H9 (cell line): Measurements from ENCODE around the gene NKAIN4. TPM values are rescaled to one million over a fixed set of nuclear protein-coding genes. Genes with fewer than 3 reads are reported as not detected.

Experiments used
- DNase-seq: peaks from one replicate; pipeline ENCODE4 v3.0.0-alpha.2; 2017
- H2AFZ ChIP-seq: one replicate; pipeline ENCODE4 v1.6.1; 2013; ENCODE audit warnings: mild to moderate bottlenecking, low read length, control low read depth, moderate library complexity
- H2AK5ac ChIP-seq: 2 replicates; pipeline ENCODE4 v1.6.1; 2013; ENCODE audit warnings: low read length, control low read depth, mixed read lengths; ENCODE audit not compliant: insufficient read length
- H2BK120ac ChIP-seq: one replicate; pipeline ENCODE4 v1.6.1; 2013; ENCODE audit warnings: low read depth, mild to moderate bottlenecking, low read length, control low read depth, inconsistent platforms; ENCODE audit not compliant: poor library complexity, severe bottlenecking
- H2BK12ac ChIP-seq: 2 replicates; pipeline ENCODE4 v1.6.1; 2013; ENCODE audit warnings: low read length, control low read depth, mixed read lengths, low read depth; ENCODE audit not compliant: insufficient read length
- H2BK15ac ChIP-seq: 2 replicates; pipeline ENCODE4 v1.6.1; 2013; ENCODE audit warnings: low read depth, low read length, control low read depth
- H2BK20ac ChIP-seq: one replicate; pipeline ENCODE4 v1.6.1; 2013; ENCODE audit warnings: low read depth, mild to moderate bottlenecking, low read length, control low read depth, inconsistent platforms; ENCODE audit not compliant: poor library complexity, severe bottlenecking
- H2BK5ac ChIP-seq: 2 replicates; pipeline ENCODE4 v1.6.1; 2013; ENCODE audit warnings: low read length, control low read depth, mixed read lengths; ENCODE audit not compliant: insufficient read length
- H3K14ac ChIP-seq: 2 replicates; pipeline ENCODE4 v1.6.1; 2013; ENCODE audit warnings: low read length, control low read depth; ENCODE audit not compliant: insufficient read depth
- H3K18ac ChIP-seq: 2 replicates; pipeline ENCODE4 v1.6.1; 2013; ENCODE audit warnings: low read depth, mild to moderate bottlenecking, mixed read lengths, low read length, control low read depth; ENCODE audit not compliant: insufficient read length
- H3K23ac ChIP-seq: 2 replicates; pipeline ENCODE4 v1.6.1; 2013; ENCODE audit warnings: low read length, control low read depth, mixed read lengths, low read depth; ENCODE audit not compliant: insufficient read length
- H3K23me2 ChIP-seq: 2 replicates; pipeline ENCODE4 v1.6.1; 2013; ENCODE audit warnings: low read depth, mild to moderate bottlenecking, mixed read lengths, low read length, control low read depth; ENCODE audit not compliant: insufficient read length, poor library complexity, severe bottlenecking
- H3K27ac ChIP-seq: 2 replicates; pipeline ENCODE4 v1.5.1; 2013; ENCODE audit warnings: low read length, control low read depth, mixed read lengths, low read depth; ENCODE audit not compliant: insufficient read length
- H3K27me3 ChIP-seq: 2 replicates; pipeline ENCODE4 v1.6.1; 2013; ENCODE audit warnings: low read length, control low read depth, inconsistent platforms; ENCODE audit not compliant: insufficient read depth
- H3K4ac ChIP-seq: 2 replicates; pipeline ENCODE4 v1.6.1; 2013; ENCODE audit warnings: low read depth, mild to moderate bottlenecking, control low read depth, inconsistent platforms, low read length, moderate library complexity
- H3K4me1 ChIP-seq: 2 replicates; pipeline ENCODE4 v1.6.1; 2013; ENCODE audit warnings: low read length, control low read depth, inconsistent platforms; ENCODE audit not compliant: insufficient read depth
- H3K4me2 ChIP-seq: 2 replicates; pipeline ENCODE4 v1.6.1; 2013; ENCODE audit warnings: low read length, control low read depth, mixed read lengths; ENCODE audit not compliant: insufficient read length, insufficient read depth
- H3K56ac ChIP-seq: 2 replicates; pipeline ENCODE4 v1.6.1; 2013; ENCODE audit warnings: low read depth, mild to moderate bottlenecking, mixed read lengths, low read length, control low read depth; ENCODE audit not compliant: insufficient read length
- H3K79me1 ChIP-seq: 2 replicates; pipeline ENCODE4 v1.6.1; 2013; ENCODE audit warnings: low read depth, mild to moderate bottlenecking, moderate library complexity, low read length, control low read depth, inconsistent platforms; ENCODE audit not compliant: insufficient read depth, poor library complexity, severe bottlenecking
- H3K79me2 ChIP-seq: 2 replicates; pipeline ENCODE4 v1.6.1; 2013; ENCODE audit warnings: low read length, control low read depth, inconsistent platforms; ENCODE audit not compliant: insufficient read depth
- H3K9ac ChIP-seq: 2 replicates; pipeline ENCODE4 v1.6.1; 2013; ENCODE audit warnings: low read length, control low read depth, mixed read lengths; ENCODE audit not compliant: insufficient read length; ENCODE audit errors: extremely low read depth
- H3K9me3 ChIP-seq: one replicate; pipeline ENCODE4 v1.6.1; 2013; ENCODE audit warnings: low read depth, low read length, inconsistent platforms; ENCODE audit not compliant: control insufficient read depth
- H3T11ph ChIP-seq: one replicate; pipeline ENCODE4 v1.6.1; 2013; ENCODE audit warnings: mild to moderate bottlenecking, low read length, control low read depth, inconsistent platforms
- H4K20me1 ChIP-seq: one replicate; pipeline ENCODE4 v1.6.1; 2013; ENCODE audit not compliant: control insufficient read depth, insufficient read length, insufficient read depth
- H4K5ac ChIP-seq: 2 replicates; pipeline ENCODE4 v1.6.1; 2013; ENCODE audit warnings: low read depth, mild to moderate bottlenecking, mixed read lengths, low read length, control low read depth; ENCODE audit not compliant: insufficient read length
- H4K8ac ChIP-seq: replicated peaks from 2 replicates; pipeline ENCODE4 v1.6.1; 2013; ENCODE audit warnings: low read length, control low read depth, mixed read lengths, low read depth; ENCODE audit not compliant: insufficient read length
- H4K91ac ChIP-seq: 2 replicates; pipeline ENCODE4 v1.6.1; 2013; ENCODE audit warnings: low read depth, mild to moderate bottlenecking, moderate library complexity, mixed read lengths, low read length, control low read depth; ENCODE audit not compliant: insufficient read length
- H3K27ac Mint-ChIP-seq, 3 experiments: 2 replicates in 2 of 3; 3 replicates in 1 of 3; pipeline ENCODE4 v1.8.0; 2020 to 2021; ENCODE audit warnings: mixed read lengths in 3 of 3, mild to moderate bottlenecking in 1 of 3, moderate library complexity in 1 of 3
- H3K27me3 Mint-ChIP-seq: 2 replicates; pipeline ENCODE4 v1.8.0; 2021; ENCODE audit warnings: low read depth, mild to moderate bottlenecking, moderate library complexity, mixed read lengths
- H3K36me3 Mint-ChIP-seq, 3 experiments: 2 replicates in 2 of 3; 3 replicates in 1 of 3; pipeline ENCODE4 v1.8.0; 2020 to 2021; ENCODE audit warnings: low read depth in 3 of 3, mixed read lengths in 3 of 3; ENCODE audit not compliant: insufficient read depth in 1 of 3
- H3K4me1 Mint-ChIP-seq, 2 experiments: 2 replicates each; pipeline ENCODE4 v1.8.0; 2020; ENCODE audit warnings: mixed read lengths in 2 of 2
- H3K4me3 Mint-ChIP-seq, 2 experiments: 2 replicates in 1 of 2; 3 replicates in 1 of 2; pipeline ENCODE4 v1.8.0; 2020 to 2021; ENCODE audit warnings: mild to moderate bottlenecking in 2 of 2, mixed read lengths in 2 of 2, moderate library complexity in 1 of 2
- H3K9me3 Mint-ChIP-seq, 2 experiments: 2 replicates in 1 of 2; 3 replicates in 1 of 2; pipeline ENCODE4 v1.8.0; 2020; ENCODE audit warnings: mild to moderate bottlenecking in 2 of 2, mixed read lengths in 2 of 2, moderate library complexity in 1 of 2
- WGBS: extraction: QIAGEN DNeasy Blood & Tissue Kit; methylation state at CpG from one replicate; pipeline ENCODE4 v1.1.7; 2013; ENCODE audit warnings: missing lambda C conversion rate, low lambda C conversion rate, mixed read lengths; ENCODE audit not compliant: insufficient read length; ENCODE audit errors: extremely low coverage; 5-methylcytosine and 5-hydroxymethylcytosine counted together
- total RNA-seq: library from RNA; stranded (reverse); gene quantifications from 2 replicates; pipeline ENCODE4 v1.2.1, GENCODE V29; 2021
- TF ChIP-seq, protein P1 (sequence below): fragments of 200-600 bp; sonication (generic); conservative IDR thresholded peaks from 3 replicates; pipeline ENCODE4 v1.8.0; 2021; ENCODE audit warnings: antibody characterized with exemption, mild to moderate bottlenecking

NKAIN4 gene
- total RNA-seq, 1 experiment from 2014 or later: 20.9 TPM

DNA sequence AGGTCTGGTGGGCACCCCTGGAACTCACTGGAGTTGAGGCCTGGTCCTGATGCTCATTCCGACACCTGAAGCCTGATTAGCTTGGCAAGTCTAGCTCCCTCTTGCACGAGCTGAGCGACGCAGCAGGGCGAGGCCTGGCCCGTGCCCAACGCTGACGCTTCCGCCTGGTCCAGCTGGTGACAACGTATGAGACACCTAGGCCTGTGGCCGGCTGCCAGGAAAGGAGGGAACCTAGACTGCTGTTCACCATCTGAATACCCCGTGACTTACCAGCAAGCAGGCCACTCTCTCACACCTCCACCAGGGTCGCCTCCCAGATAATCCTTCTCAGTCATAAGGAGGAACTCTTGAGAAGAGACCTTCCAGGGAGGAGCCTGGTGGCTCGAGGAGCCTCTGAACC lies 62.9 kb downstream of the NKAIN4 start:
- Histone ChIP-seq H3K9ac (no peak overlapping the region), H3K23me2 (no peaks in the 10 kb centered on the region), H3K56ac (no peak overlapping the region), H3K27me3 (no peaks in the 10 kb centered on the region), H3K23ac (no peak overlapping the region), H3K27ac (no peak overlapping the region), H2AFZ (no peak overlapping the region), H2BK5ac (no peak overlapping the region), H3K4me1 (no peaks in the 10 kb centered on the region), H4K5ac (no peak overlapping the region), H2BK12ac (no peak overlapping the region), H2BK15ac (no peak overlapping the region), H3K9me3 (no peaks in the 10 kb centered on the region), H3K18ac (no peak overlapping the region), H3K79me1 (no peaks in the 10 kb centered on the region), H2AK5ac (no peak overlapping the region), H3K4ac (no peak overlapping the region), H2BK120ac (no peak overlapping the region), H4K91ac (no peak overlapping the region), H4K20me1 (no peaks in the 10 kb centered on the region), H3K14ac (no peak overlapping the region), H3K79me2 (no peaks in the 10 kb centered on the region), H2BK20ac (no peak overlapping the region), H4K8ac (no peak overlapping the region), H3K4me2 (no peak overlapping the region), H3T11ph (no peak overlapping the region)
- Mint-ChIP-seq H3K4me3 (no peak overlapping the region), H3K36me3 (peaks cover 0 to 20% (median 17%) of the 10 kb centered on the region in 3 experiments; a peak in 6 of 7 replicates), H3K27ac (0 out of 7 replicates have a peak overlapping the region, but pooled peaks of 1 of the 3 experiments have one; percentile 39), H3K4me1 (peaks cover 3 to 9% of the 10 kb centered on the region in 2 experiments; a peak in 3 of 4 replicates), H3K9me3 (peaks cover 1 to 2% of the 10 kb centered on the region in 2 experiments; a peak in 3 of 5 replicates), H3K27me3 (no peaks in the 10 kb centered on the region; the same call in none of the 2 replicates)
- WGBS: no CpG with 5 or more reads among the region's 14 CpGs
- no peak for DNase-seq
- TF ChIP-seq, protein P1, sequence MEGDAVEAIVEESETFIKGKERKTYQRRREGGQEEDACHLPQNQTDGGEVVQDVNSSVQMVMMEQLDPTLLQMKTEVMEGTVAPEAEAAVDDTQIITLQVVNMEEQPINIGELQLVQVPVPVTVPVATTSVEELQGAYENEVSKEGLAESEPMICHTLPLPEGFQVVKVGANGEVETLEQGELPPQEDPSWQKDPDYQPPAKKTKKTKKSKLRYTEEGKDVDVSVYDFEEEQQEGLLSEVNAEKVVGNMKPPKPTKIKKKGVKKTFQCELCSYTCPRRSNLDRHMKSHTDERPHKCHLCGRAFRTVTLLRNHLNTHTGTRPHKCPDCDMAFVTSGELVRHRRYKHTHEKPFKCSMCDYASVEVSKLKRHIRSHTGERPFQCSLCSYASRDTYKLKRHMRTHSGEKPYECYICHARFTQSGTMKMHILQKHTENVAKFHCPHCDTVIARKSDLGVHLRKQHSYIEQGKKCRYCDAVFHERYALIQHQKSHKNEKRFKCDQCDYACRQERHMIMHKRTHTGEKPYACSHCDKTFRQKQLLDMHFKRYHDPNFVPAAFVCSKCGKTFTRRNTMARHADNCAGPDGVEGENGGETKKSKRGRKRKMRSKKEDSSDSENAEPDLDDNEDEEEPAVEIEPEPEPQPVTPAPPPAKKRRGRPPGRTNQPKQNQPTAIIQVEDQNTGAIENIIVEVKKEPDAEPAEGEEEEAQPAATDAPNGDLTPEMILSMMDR: no peak
